ACC112 (cell line): ENCODE results near the gene MAML2.

Experiments
- H2AFZ ChIP-seq: fragments of 200-600 bp; sonication (generic); one replicate; pipeline ENCODE4 v1.6.0; 2017; ENCODE audit warnings: antibody characterized with exemption, low read length; ENCODE audit not compliant: unreplicated experiment
- H3K27ac ChIP-seq: fragments of 200-600 bp; sonication (generic); 2 replicates; pipeline ENCODE4 v1.5.1; 2014; ENCODE audit warnings: low read depth, mild to moderate bottlenecking, antibody characterized with exemption, low read length, moderate library complexity
- H3K27me3 ChIP-seq: fragments of 200-600 bp; sonication (generic); 2 replicates; pipeline ENCODE4 v1.6.1; 2014; ENCODE audit warnings: mild to moderate bottlenecking, antibody characterized with exemption, low read length, moderate library complexity, mixed read lengths; ENCODE audit not compliant: insufficient read depth
- H3K36me3 ChIP-seq: fragments of 200-600 bp; sonication (generic); 2 replicates; pipeline ENCODE4 v1.6.1; 2016; ENCODE audit warnings: mild to moderate bottlenecking, antibody characterized with exemption, low read length, moderate library complexity, mixed read lengths; ENCODE audit not compliant: insufficient read depth
- H3K4me1 ChIP-seq: fragments of 200-600 bp; sonication (generic); one replicate; pipeline ENCODE4 v1.6.1; 2016; ENCODE audit warnings: low read length, mixed read lengths; ENCODE audit not compliant: insufficient read depth, unreplicated experiment, control insufficient read depth
- H3K4me3 ChIP-seq: fragments of 200-600 bp; sonication (generic); 2 replicates; pipeline ENCODE4 v1.5.1; 2014; ENCODE audit warnings: mild to moderate bottlenecking, low read depth, low read length
- H3K79me2 ChIP-seq: fragments of 200-600 bp; sonication (generic); one replicate; pipeline ENCODE4 v1.6.0; 2016; ENCODE audit warnings: low read length; ENCODE audit not compliant: control insufficient read depth, unreplicated experiment, insufficient read depth

Gene MAML2

GRCh38 chr11:96338910-96339705 lies 3.9 kb downstream of the MAML2 start:
- Histone ChIP-seq H3K79me2 (peaks cover 89% of the 10 kb centered on the region), H3K4me1 (peaks cover 65% of the 10 kb centered on the region), H2AFZ (peak overlapping the region; percentile 18), H3K27me3 (no peaks in the 10 kb centered on the region), H3K27ac (peak overlapping the region; percentile 91), H3K36me3 (peaks cover 17% of the 10 kb centered on the region), H3K4me3 (peak overlapping the region; percentile 93)

- Histone ChIP-seq H3K79me2 (peaks cover 99% of the 10 kb centered on the region), H3K4me3 (peak overlapping the region; percentile 93)
Measured at GRCh38 chr11:96337541-96338431, 5.2 kb downstream of the MAML2 start.

GRCh38 chr11:96335388-96335787 lies 7.6 kb downstream of the MAML2 start:
- peaks cover 21% of the 10 kb centered on the region for H3K36me3 ChIP-seq
- H3K27ac ChIP-seq = no peak overlapping the region
- peaks cover 89% of the 10 kb centered on the region for H3K4me1 ChIP-seq
- H3K4me3 ChIP-seq = no peak overlapping the region
- peaks cover 94% of the 10 kb centered on the region for H3K79me2 ChIP-seq
- H2AFZ ChIP-seq = no peak overlapping the region
- H3K27me3 ChIP-seq = no peaks in the 10 kb centered on the region

More at GRCh38 chr11:96337541-96338431, 5.2 kb downstream of the MAML2 start:
- no peak overlapping the region for H2AFZ ChIP-seq
- peak overlapping the region; percentile 91 for H3K27ac ChIP-seq
- H3K36me3 ChIP-seq = peaks cover 20% of the 10 kb centered on the region
- H3K27me3 ChIP-seq = no peaks in the 10 kb centered on the region
- H3K4me1 ChIP-seq = peaks cover 75% of the 10 kb centered on the region

GRCh38 chr11:96334219-96334618 lies 8.8 kb downstream of the MAML2 start:
- peaks cover 94% of the 10 kb centered on the region for H3K79me2 ChIP-seq
- no peak overlapping the region for H2AFZ ChIP-seq
- no peak overlapping the region for H3K4me3 ChIP-seq
- peaks cover 90% of the 10 kb centered on the region for H3K4me1 ChIP-seq
- peaks cover 25% of the 10 kb centered on the region for H3K36me3 ChIP-seq
- H3K27me3 ChIP-seq = no peaks in the 10 kb centered on the region
- H3K27ac ChIP-seq = 0 out of 2 replicates have a peak overlapping the region, but pooled peaks have one; percentile 79

GRCh38 chr11:96333191-96333719 lies 9.7 kb downstream of the MAML2 start:
- H3K4me3 ChIP-seq = peak overlapping the region; percentile 63
- peaks cover 91% of the 10 kb centered on the region for H3K4me1 ChIP-seq
- peaks cover 94% of the 10 kb centered on the region for H3K79me2 ChIP-seq
- peak overlapping the region; percentile 79 for H3K27ac ChIP-seq
- H3K27me3 ChIP-seq = no peaks in the 10 kb centered on the region
- H2AFZ ChIP-seq = peak overlapping the region; percentile 33
- H3K36me3 ChIP-seq = peaks cover 25% of the 10 kb centered on the region

GRCh38 chr11:96332126-96332771 lies 10.7 kb downstream of the MAML2 start:
- H2AFZ ChIP-seq = peak overlapping the region; percentile 33
- no peaks in the 10 kb centered on the region for H3K27me3 ChIP-seq
- H3K36me3 ChIP-seq = peaks cover 25% of the 10 kb centered on the region
- peaks cover 94% of the 10 kb centered on the region for H3K79me2 ChIP-seq
- H3K27ac ChIP-seq = peak overlapping the region; percentile 79
- H3K4me3 ChIP-seq = peak overlapping the region; percentile 63; the same call in 1 of the 2 replicates
- H3K4me1 ChIP-seq = peaks cover 84% of the 10 kb centered on the region

GRCh38 chr11:96331699-96332116 lies 11.3 kb downstream of the MAML2 start:
- peaks cover 82% of the 10 kb centered on the region for H3K4me1 ChIP-seq
- peak overlapping the region; percentile 79; the same call in 1 of the 2 replicates for H3K27ac ChIP-seq

GRCh38 chr11:96330511-96330859 lies 12.5 kb downstream of the MAML2 start:
- peaks cover 20% of the 10 kb centered on the region for H3K36me3 ChIP-seq
- H3K27ac ChIP-seq = peak overlapping the region; percentile 66
- no peak overlapping the region for H2AFZ ChIP-seq

More at GRCh38 chr11:96331699-96332116, 11.3 kb downstream of the MAML2 start:
- peaks cover 94% of the 10 kb centered on the region for H3K79me2 ChIP-seq
- H3K36me3 ChIP-seq = peaks cover 25% of the 10 kb centered on the region
- H2AFZ ChIP-seq = no peak overlapping the region
- H3K27me3 ChIP-seq = no peaks in the 10 kb centered on the region
- H3K4me3 ChIP-seq = no peak overlapping the region

GRCh38 chr11:96329855-96330510 lies 13.0 kb downstream of the MAML2 start:
- no peaks in the 10 kb centered on the region for H3K27me3 ChIP-seq
- no peak overlapping the region for H2AFZ ChIP-seq
- H3K27ac ChIP-seq = peak overlapping the region; percentile 66
- H3K79me2 ChIP-seq = peaks cover 93% of the 10 kb centered on the region
- no peak overlapping the region; the same call in 1 of the 2 replicates for H3K4me3 ChIP-seq
- H3K4me1 ChIP-seq = peaks cover 84% of the 10 kb centered on the region
- H3K36me3 ChIP-seq = peaks cover 16% of the 10 kb centered on the region

More at GRCh38 chr11:96330511-96330859, 12.5 kb downstream of the MAML2 start:
- Histone ChIP-seq H3K27me3 (no peaks in the 10 kb centered on the region), H3K4me3 (no peak overlapping the region), H3K79me2 (peaks cover 93% of the 10 kb centered on the region), H3K4me1 (peaks cover 82% of the 10 kb centered on the region)
